B cell (primary cell): ENCODE measurements around the gene KAT2A. TPM values are rescaled to one million over a fixed set of nuclear protein-coding genes. Genes with fewer than 3 reads are reported as not detected.
A peak's percentile ranks its signal among the peaks of the same experiment; 100 is the strongest.

Experiments
- ATAC-seq: fragments of 200-7000 bp; cut with Tn5 transposase; one replicate; pipeline ENCODE4 v1.10.0; 2021; ENCODE audit warnings: low read depth, mild to moderate bottlenecking, moderate number of reproducible peaks, moderate library complexity
- CTCF ChIA-PET: fragments of 350-600 bp; sonication (Branson Sonifier 250); formaldehyde crosslinking; loops from one replicate; lab custom pipeline; 2021; ENCODE audit warnings: antibody characterized with exemption, inconsistent platforms; lab: Charles Lee
- POLR2A ChIA-PET: fragments of 350-600 bp; sonication (Branson Sonifier 250); formaldehyde crosslinking; loops from one replicate; lab custom pipeline; 2021; ENCODE audit warnings: antibody characterized with exemption; lab: Charles Lee
- DNase-seq: peaks from one replicate; pipeline ENCODE4 v3.0.0; 2013
- H2AFZ ChIP-seq: 2 replicates; pipeline ENCODE4 v1.6.1; 2012; ENCODE audit warnings: mild to moderate bottlenecking, low read depth, low read length; ENCODE audit not compliant: insufficient read depth, poor library complexity, severe bottlenecking
- H3K27ac ChIP-seq, 2 donors: 1 replicate in 1 of 2; 2 replicates in 1 of 2; pipeline ENCODE4 v1.5.1; 2012 to 2013; ENCODE audit warnings: low read length in 2 of 2, mild to moderate bottlenecking in 2 of 2, moderate library complexity in 1 of 2
- H3K27me3 ChIP-seq, 4 experiments: fragments of 200-600 bp in 1 of 4; sonication (generic) in 1 of 4; replicated peaks in 1 of 4; 1 replicate in 2 of 4; 2 replicates in 2 of 4; pipeline versions ENCODE4 v1.6.1 to v1.7.0; 2013 to 2016; ENCODE audit warnings: low read length in 3 of 4, mild to moderate bottlenecking in 2 of 4, mixed read lengths in 1 of 4, moderate library complexity in 1 of 4; ENCODE audit not compliant: insufficient read depth in 4 of 4, control insufficient read depth in 3 of 4; ENCODE audit errors: control extremely low read depth in 1 of 4
- H3K36me3 ChIP-seq, 2 experiments: replicated peaks in 1 of 2; 1 replicate in 1 of 2; 2 replicates in 1 of 2; pipeline versions ENCODE4 v1.6.1 to v1.7.1; 2013; ENCODE audit warnings: low read length in 1 of 2; ENCODE audit not compliant: insufficient read depth in 2 of 2, control insufficient read depth in 1 of 2; ENCODE audit errors: control extremely low read depth in 1 of 2, extremely low read depth in 1 of 2
- H3K4me1 ChIP-seq, 2 donors: fragments of 200-600 bp in 1 of 2; sonication (generic) in 1 of 2; 1 replicate in 1 of 2; 2 replicates in 1 of 2; pipeline versions ENCODE4 v1.5.1 to v1.6.1; 2013 to 2017; ENCODE audit warnings: low read length in 2 of 2; ENCODE audit not compliant: control insufficient read depth in 2 of 2, insufficient read depth in 2 of 2
- H3K4me2 ChIP-seq: replicated peaks from 2 replicates; pipeline ENCODE3; 2012; ENCODE audit warnings: mild to moderate bottlenecking, low read depth, low read length; ENCODE audit not compliant: poor library complexity, severe bottlenecking
- H3K4me3 ChIP-seq, 5 experiments: fragments of 200-600 bp in 1 of 5; sonication (generic) in 1 of 5; 1 replicate in 3 of 5; 2 replicates in 2 of 5; pipeline versions ENCODE4 v1.5.1 to v1.7.0; 2011 to 2016; ENCODE audit warnings: low read length in 4 of 5, mild to moderate bottlenecking in 4 of 5, low read depth in 2 of 5, control low read depth in 1 of 5, moderate library complexity in 1 of 5; ENCODE audit not compliant: insufficient read depth in 1 of 5; ENCODE audit errors: control extremely low read depth in 1 of 5, extremely low read depth in 1 of 5
- H3K79me2 ChIP-seq: fragments of 200-600 bp; sonication (generic); one replicate; pipeline ENCODE4 v1.6.0; 2016; ENCODE audit warnings: low read length; ENCODE audit not compliant: control insufficient read depth, insufficient read depth
- H3K9ac ChIP-seq: fragments of 200-600 bp; sonication (generic); 2 replicates; pipeline ENCODE4 v1.6.1; 2017; ENCODE audit warnings: mild to moderate bottlenecking, low read length, moderate library complexity
- H3K9me3 ChIP-seq, 3 donors: one replicate each; pipeline versions ENCODE4 v1.6.1 to v1.7.1; 2013; ENCODE audit warnings: low read length in 2 of 3; ENCODE audit not compliant: control insufficient read depth in 2 of 3, insufficient read depth in 1 of 3; ENCODE audit errors: control extremely low read depth in 1 of 3
- H4K20me1 ChIP-seq: 2 replicates; pipeline ENCODE4 v1.6.0; 2012; ENCODE audit warnings: mild to moderate bottlenecking, low read length; ENCODE audit not compliant: insufficient read depth, control insufficient read depth, poor library complexity, severe bottlenecking
- H3K27ac Mint-ChIP-seq: one replicate; pipeline ENCODE4 v1.8.0; 2021; ENCODE audit warnings: mixed read lengths
- H3K27me3 Mint-ChIP-seq: one replicate; pipeline ENCODE4 v1.8.0; 2021; ENCODE audit warnings: mixed read lengths
- H3K4me1 Mint-ChIP-seq: one replicate; pipeline ENCODE4 v1.8.0; 2021; ENCODE audit warnings: mixed read lengths
- H3K4me3 Mint-ChIP-seq: one replicate; pipeline ENCODE4 v1.8.0; 2021; ENCODE audit warnings: mixed read lengths
- H3K9me3 Mint-ChIP-seq: one replicate; pipeline ENCODE4 v1.8.0; 2022; ENCODE audit warnings: mixed read lengths; ENCODE audit not compliant: insufficient read depth
- EZH2 ChIP-seq: IDR thresholded peaks from 2 replicates; pipeline ENCODE4 v1.6.1; 2012; ENCODE audit warnings: borderline replicate concordance, low read depth, mild to moderate bottlenecking, moderate library complexity, low read length; ENCODE audit not compliant: insufficient read depth, poor library complexity, severe bottlenecking
- WGBS: methylation state at CpG from one replicate; pipeline ENCODE4 v1.1.5; 2013; ENCODE audit warnings: missing lambda C conversion rate; ENCODE audit not compliant: insufficient coverage; 5-methylcytosine and 5-hydroxymethylcytosine counted together
- intact Hi-C: fragments of 100-400 bp; cut with micrococcal nuclease; formaldehyde crosslinking; loops from one replicate; pipeline ENCODE4 v1.10.0; 2022
- polyA plus RNA-seq: library from polyadenylated mRNA; depleted of rRNA; stranded (reverse); fragments of >200 nt; gene quantifications from 2 replicates; pipeline ENCODE4 v1.2.3, GENCODE V29; 2012
- total RNA-seq, 2 donors: library from RNA; stranded (reverse); fragments of 120-200 nt in 1 of 2; gene quantifications; 1 replicate in 1 of 2; 2 replicates in 1 of 2; pipeline versions ENCODE4 v1.2.3 to v1.2.4, GENCODE V29; 2013 to 2022
- TF ChIP-seq, protein P1 (sequence below): fragments of 200-600 bp; IDR thresholded peaks from one replicate; pipeline ENCODE4 v1.8.0; 2022; ENCODE audit warnings: antibody characterized with exemption, mild to moderate bottlenecking

KAT2A gene
- total and polyA plus RNA-seq, 2 donors (not counting 1 experiment from before 2014, with no cell fraction given), result 66.3 to 155 TPM

DNA sequence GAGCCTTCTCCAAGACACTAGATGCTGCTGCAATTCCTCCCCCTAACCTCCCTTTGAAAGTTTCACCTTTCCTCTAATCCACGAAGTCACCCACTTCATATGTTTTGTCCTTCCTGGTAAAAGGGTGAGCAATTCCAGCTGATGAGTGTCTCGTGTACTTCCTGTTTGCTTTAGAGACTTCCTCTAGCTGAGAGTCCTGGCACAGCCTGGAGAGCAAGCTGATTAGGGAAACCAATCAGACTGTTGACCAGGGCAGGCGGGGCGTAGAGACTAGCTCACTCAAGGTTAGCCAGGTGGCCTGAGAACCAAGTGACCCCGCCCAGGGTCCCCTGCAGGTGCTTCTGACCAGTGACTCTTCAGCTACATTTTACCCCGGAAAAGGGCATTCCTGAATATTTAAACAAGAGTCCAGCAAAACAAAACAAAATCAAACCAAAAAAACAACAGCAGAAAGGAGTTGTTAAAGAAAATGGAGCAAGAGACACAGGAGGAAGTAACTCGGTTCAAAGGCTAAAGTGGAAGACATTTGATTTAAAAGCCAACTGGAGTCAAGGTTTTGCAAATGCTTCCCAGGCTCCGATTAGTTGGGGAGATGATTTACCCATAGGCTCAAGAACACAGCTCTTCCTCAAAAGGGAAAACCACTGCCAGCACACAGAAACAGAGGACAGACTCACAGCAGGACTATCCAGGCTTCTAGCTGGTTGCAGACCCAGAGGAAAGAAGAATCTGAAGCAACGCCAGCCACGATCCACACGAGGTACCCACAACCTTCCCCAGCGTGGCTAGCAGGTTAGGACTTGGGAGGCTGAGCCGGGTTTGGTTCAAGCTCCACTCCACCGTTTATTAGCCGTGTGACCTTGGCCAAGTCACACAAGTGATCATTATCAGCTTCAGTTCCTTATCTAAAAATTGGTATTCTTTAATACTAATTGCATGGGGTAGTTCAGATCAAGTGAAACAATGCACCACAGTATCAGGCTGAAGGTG is 14.8 kb upstream of the KAT2A start:
- Mint-ChIP-seq H3K27ac (peak overlapping the region; percentile 82), H3K4me3 (no peak overlapping the region), H3K9me3 (no peaks in the 10 kb centered on the region), H3K27me3 (no peaks in the 10 kb centered on the region), H3K4me1 (peaks cover 62% of the 10 kb centered on the region)
- Histone ChIP-seq H3K9ac (no peak overlapping the region), H3K27ac (peak overlapping the region; percentile 19 to 79), H3K4me1 (peaks cover 60 to 65% of the 10 kb centered on the region in 2 donors), H4K20me1 (peaks cover 69% of the 10 kb centered on the region), H3K9me3 (no peaks in the 10 kb centered on the region), H3K4me3 (no peak overlapping the region), H2AFZ (no peak overlapping the region), H3K4me2 (peak overlapping the region; percentile 48), H3K36me3 (peaks cover 0 to 8% of the 10 kb centered on the region in 2 experiments), H3K79me2 (peaks cover 83% of the 10 kb centered on the region), H3K27me3 (no peaks in the 10 kb centered on the region)
- POLR2A ChIA-PET, result interaction anchor here (0.8 to 0.9 kb wide), 2 partner anchors 14 to 119 kb away, joined by 3 to 4 read pairs; partner anchors contain the start of gene DNAJC7
- TF ChIP-seq EZH2, result no peak
- TF ChIP-seq, protein P1, sequence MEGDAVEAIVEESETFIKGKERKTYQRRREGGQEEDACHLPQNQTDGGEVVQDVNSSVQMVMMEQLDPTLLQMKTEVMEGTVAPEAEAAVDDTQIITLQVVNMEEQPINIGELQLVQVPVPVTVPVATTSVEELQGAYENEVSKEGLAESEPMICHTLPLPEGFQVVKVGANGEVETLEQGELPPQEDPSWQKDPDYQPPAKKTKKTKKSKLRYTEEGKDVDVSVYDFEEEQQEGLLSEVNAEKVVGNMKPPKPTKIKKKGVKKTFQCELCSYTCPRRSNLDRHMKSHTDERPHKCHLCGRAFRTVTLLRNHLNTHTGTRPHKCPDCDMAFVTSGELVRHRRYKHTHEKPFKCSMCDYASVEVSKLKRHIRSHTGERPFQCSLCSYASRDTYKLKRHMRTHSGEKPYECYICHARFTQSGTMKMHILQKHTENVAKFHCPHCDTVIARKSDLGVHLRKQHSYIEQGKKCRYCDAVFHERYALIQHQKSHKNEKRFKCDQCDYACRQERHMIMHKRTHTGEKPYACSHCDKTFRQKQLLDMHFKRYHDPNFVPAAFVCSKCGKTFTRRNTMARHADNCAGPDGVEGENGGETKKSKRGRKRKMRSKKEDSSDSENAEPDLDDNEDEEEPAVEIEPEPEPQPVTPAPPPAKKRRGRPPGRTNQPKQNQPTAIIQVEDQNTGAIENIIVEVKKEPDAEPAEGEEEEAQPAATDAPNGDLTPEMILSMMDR, result no peak
- intact Hi-C loops, result no loop called here
- DNase-seq (no peak), ATAC-seq (no peak)
- CTCF ChIA-PET, result interaction anchor here (0.8 to 1.5 kb wide), 4 partner anchors 18 to 178 kb away, joined by 3 to 4 read pairs (median 3); no protein-coding TSS in a partner anchor
- WGBS, result 56% methylated on average over 6 of the region's 15 CpGs
